DMS79 treated with DMSO at 0.1 percent for 48 hours (cell line): ENCODE results near the gene IPP.
A peak's percentile ranks its signal among the peaks of the same experiment; 100 is the strongest.
"Not testable (repeated sequence)": the region's sequence is repeated elsewhere in the genome, so short reads cannot be mapped to it uniquely, and the experiment has no call there.

ENCODE experiments used
- DNase-seq: peaks from one replicate; lab custom pipeline; 2025; lab: John Stamatoyannopoulos, UW

The IPP gene

GRCh38 chr1:45750298-45751038, at the start of gene IPP:
IPP (minus strand) TSS chr1:45750653; CDS start chr1:45746411, 4,242 bp downstream.
- DNase-seq = peak; percentile 97

GRCh38 chr1:45796946-45797345, 46.5 kb upstream of the IPP start:
- no peak for DNase-seq

GRCh38 chr1:45796381-45796780, 45.9 kb upstream of the IPP start:
- no peak for DNase-seq

- DNase-seq = no peak
These were observed 43.6 kb upstream of the IPP start for GRCh38 chr1:45793942-45794604.

GRCh38 chr1:45792744-45793143, 42.3 kb upstream of the IPP start:
- DNase-seq = no peak

- DNase-seq = no peak
These were observed 39.1 kb upstream of the IPP start for GRCh38 chr1:45789601-45790000.

- no peak for DNase-seq
These were observed 37.5 kb upstream of the IPP start for GRCh38 chr1:45787905-45788304.

GRCh38 chr1:45785583-45785982, 35.1 kb upstream of the IPP start:
- no peak for DNase-seq

- DNase-seq = no peak
These were observed 25.3 kb upstream of the IPP start for GRCh38 chr1:45775794-45776193.

GRCh38 chr1:45772971-45773370, 22.5 kb upstream of the IPP start:
- no peak for DNase-seq

GRCh38 chr1:45769261-45769932, 18.9 kb upstream of the IPP start:
- DNase-seq = peak; percentile 77

- no peak for DNase-seq
These were observed 16.6 kb upstream of the IPP start for GRCh38 chr1:45767035-45767434.

GRCh38 chr1:45765999-45766792, 15.7 kb upstream of the IPP start:
- no peak for DNase-seq

GRCh38 chr1:45762291-45762690, 11.8 kb upstream of the IPP start:
- DNase-seq = no peak

GRCh38 chr1:45755697-45756096, 5.2 kb upstream of the IPP start:
- DNase-seq = no peak

- no peak for DNase-seq
These were observed 3.0 kb upstream of the IPP start for GRCh38 chr1:45753248-45754037.

GRCh38 chr1:45752441-45753052, 2.1 kb upstream of the IPP start:
- DNase-seq = no peak

- no peak for DNase-seq
These were observed 1.6 kb upstream of the IPP start for GRCh38 chr1:45752014-45752413.

- DNase-seq = not testable (repeated sequence)
These were observed 786 bp upstream of the IPP start for GRCh38 chr1:45751039-45751838.

GRCh38 chr1:45746922-45747321, 3.5 kb downstream of the IPP start:
- DNase-seq = no peak
